ENCODE data around the gene LMNA. TPM values are rescaled to one million over a fixed set of nuclear protein-coding genes. Genes with fewer than 3 reads are reported as not detected.
"Not testable (repeated sequence)": the region's sequence is repeated elsewhere in the genome, so short reads cannot be mapped to it uniquely, and the experiment has no call there.

LMNA gene
- total RNA-seq, 2 donors from 2014 or later, result 125 to 159 TPM

GRCh38 chr1:156164125-156164831 is 49.8 kb downstream of the LMNA start:
- DNase-seq (no peak), ATAC-seq (replicated peaks in 1 of 2) (no peak)
- Mint-ChIP-seq H3K9me3 (peaks cover 2 to 3% of the 10 kb centered on the region in 2 donors), H3K36me3 (ENCODE audit: insufficient read depth in 2 of 2) (peaks cover 24 to 58% of the 10 kb centered on the region in 2 donors), H3K27me3 (ENCODE audit: low read depth) (no peaks in the 10 kb centered on the region), H3K27ac (no peak overlapping the region), H3K4me1 (ENCODE audit: low read depth) (peaks cover 62% of the 10 kb centered on the region), H3K4me3 (no peak overlapping the region)

GRCh38 chr1:156165083-156165482 is 50.6 kb downstream of the LMNA start:
- no peaks in the 10 kb centered on the region for H3K27me3 Mint-ChIP-seq (ENCODE audit: low read depth)
- H3K36me3 Mint-ChIP-seq (ENCODE audit: insufficient read depth in 2 of 2), result peaks cover 23 to 51% of the 10 kb centered on the region in 2 donors
- H3K4me3 Mint-ChIP-seq, result peak overlapping the region; percentile 5 to 67
- H3K27ac Mint-ChIP-seq, result peak overlapping the region; percentile 89
- H3K9me3 Mint-ChIP-seq, result peaks cover 2 to 3% of the 10 kb centered on the region in 2 donors
- ATAC-seq (replicated peaks in 1 of 2), result no peak
- peaks cover 54% of the 10 kb centered on the region for H3K4me1 Mint-ChIP-seq (ENCODE audit: low read depth)
- DNase-seq, result no peak

- no peak for ATAC-seq (replicated peaks in 1 of 2)
- Mint-ChIP-seq H3K4me3 (no peak overlapping the region), H3K27me3 (ENCODE audit: low read depth) (no peaks in the 10 kb centered on the region), H3K4me1 (ENCODE audit: low read depth) (peaks cover 34% of the 10 kb centered on the region), H3K27ac (no peak overlapping the region), H3K36me3 (ENCODE audit: insufficient read depth in 2 of 2) (peaks cover 21 to 42% of the 10 kb centered on the region in 2 donors), H3K9me3 (peaks cover 2 to 3% of the 10 kb centered on the region in 2 donors)
- no peak for DNase-seq
These were observed 53.0 kb downstream of the LMNA start for GRCh38 chr1:156167536-156167935.

GRCh38 chr1:156172696-156173470 is 58.4 kb downstream of the LMNA start:
- peak overlapping the region in 1 of 2 donors; percentile 40 for H3K4me3 Mint-ChIP-seq

GRCh38 chr1:156176610-156177210 is 62.2 kb downstream of the LMNA start:
- Mint-ChIP-seq H3K27me3 (ENCODE audit: low read depth) (no peaks in the 10 kb centered on the region), H3K36me3 (ENCODE audit: insufficient read depth in 2 of 2) (peaks cover 11 to 31% of the 10 kb centered on the region in 2 donors), H3K4me3 (no peak overlapping the region), H3K4me1 (ENCODE audit: low read depth) (peaks cover 33% of the 10 kb centered on the region), H3K9me3 (no peaks in the 10 kb centered on the region), H3K27ac (no peak overlapping the region)
- no peak for DNase-seq
- ATAC-seq (replicated peaks in 1 of 2), result no peak

More at GRCh38 chr1:156172696-156173470, 58.4 kb downstream of the LMNA start:
- Mint-ChIP-seq H3K36me3 (ENCODE audit: insufficient read depth in 2 of 2) (peaks cover 8 to 31% of the 10 kb centered on the region in 2 donors), H3K4me1 (ENCODE audit: low read depth) (peaks cover 25% of the 10 kb centered on the region), H3K27ac (no peak overlapping the region), H3K27me3 (ENCODE audit: low read depth) (no peaks in the 10 kb centered on the region), H3K9me3 (no peaks in the 10 kb centered on the region)
- DNase-seq (no peak), ATAC-seq (replicated peaks in 1 of 2) (no peak)

GRCh38 chr1:156177919-156178654 is 63.6 kb downstream of the LMNA start:
- peak in 1 of 2 donors; percentile 32 for ATAC-seq (replicated peaks in 1 of 2)
- Mint-ChIP-seq H3K27me3 (ENCODE audit: low read depth) (no peaks in the 10 kb centered on the region), H3K4me3 (peak overlapping the region in 1 of 2 donors; percentile 8), H3K4me1 (ENCODE audit: low read depth) (peaks cover 28% of the 10 kb centered on the region), H3K36me3 (ENCODE audit: insufficient read depth in 2 of 2) (peaks cover 11 to 28% of the 10 kb centered on the region in 2 donors), H3K27ac (no peak overlapping the region), H3K9me3 (no peaks in the 10 kb centered on the region)
- no peak for DNase-seq

GRCh38 chr1:156180471-156180870 is 66.0 kb downstream of the LMNA start:
- DNase-seq (no peak), ATAC-seq (replicated peaks in 1 of 2) (no peak)
- Mint-ChIP-seq H3K4me3 (no peak overlapping the region), H3K27me3 (ENCODE audit: low read depth) (no peaks in the 10 kb centered on the region), H3K27ac (no peak overlapping the region), H3K36me3 (ENCODE audit: insufficient read depth in 2 of 2) (peaks cover 5 to 17% of the 10 kb centered on the region in 2 donors), H3K4me1 (ENCODE audit: low read depth) (peaks cover 20% of the 10 kb centered on the region), H3K9me3 (no peaks in the 10 kb centered on the region)

GRCh38 chr1:156181391-156181924 is 66.9 kb downstream of the LMNA start:
- peaks cover 20% of the 10 kb centered on the region for H3K4me1 Mint-ChIP-seq (ENCODE audit: low read depth)
- not testable (repeated sequence) for DNase-seq; H3K9me3 Mint-ChIP-seq; H3K4me3 Mint-ChIP-seq; H3K27me3 Mint-ChIP-seq (ENCODE audit: low read depth); ATAC-seq (replicated peaks in 1 of 2); H3K27ac Mint-ChIP-seq
- H3K36me3 Mint-ChIP-seq (ENCODE audit: insufficient read depth in 2 of 2), result peaks cover 5 to 14% of the 10 kb centered on the region in 2 donors

GRCh38 chr1:156182010-156182779 is 67.7 kb downstream of the LMNA start:
- DNase-seq; H3K27ac Mint-ChIP-seq; H3K27me3 Mint-ChIP-seq (ENCODE audit: low read depth); H3K4me3 Mint-ChIP-seq; H3K9me3 Mint-ChIP-seq; ATAC-seq (replicated peaks in 1 of 2): not testable (repeated sequence)
- Mint-ChIP-seq H3K36me3 (ENCODE audit: insufficient read depth in 2 of 2) (peaks cover 5 to 12% of the 10 kb centered on the region in 2 donors), H3K4me1 (ENCODE audit: low read depth) (peaks cover 14% of the 10 kb centered on the region)

GRCh38 chr1:156186347-156187177 is 72.1 kb downstream of the LMNA start:
- DNase-seq; H3K9me3 Mint-ChIP-seq; H3K4me1 Mint-ChIP-seq (ENCODE audit: low read depth); H3K27ac Mint-ChIP-seq; ATAC-seq (replicated peaks in 1 of 2); H3K27me3 Mint-ChIP-seq (ENCODE audit: low read depth); H3K4me3 Mint-ChIP-seq; H3K36me3 Mint-ChIP-seq (ENCODE audit: insufficient read depth in 2 of 2): not testable (repeated sequence)
